Right lobe of liver (tissue), 4 donors: Measurements from ENCODE around the gene IGSF9.

Experiments used
- CTCF ChIP-seq, 4 donors: fragments of 200-600 bp in 3 of 4; fragments of 450-650 bp in 1 of 4; IDR thresholded peaks; one replicate each; pipeline versions ENCODE4 v1.5.1 to v1.8.0; 2016 to 2022; ENCODE audit warnings: antibody characterized with exemption in 4 of 4, mild to moderate bottlenecking in 2 of 4
- POLR2A ChIP-seq: fragments of 450-650 bp; IDR thresholded peaks from one replicate; pipeline ENCODE4 v1.6.1; 2017; ENCODE audit warnings: antibody characterized with exemption, mild to moderate bottlenecking
- donor health status: DM: no; HTN: no; CAD: no.
- donor health status: DM: no; HTN: no; CAD: no.
- donor health status: DM: no; HTN: yes; CAD: no.

- no peak for TF ChIP-seq CTCF (IDR thresholded peaks at IDR 0.05)
- TF ChIP-seq POLR2A, result peak; percentile 35
These were observed 574 bp downstream of the IGSF9 start for GRCh38 chr1:159944623-159945455.
